Neural cell (in vitro differentiated cells): ENCODE results near the gene TM7SF2.

Source experiments
- EP300 ChIP-seq: fragments of 450-650 bp; conservative IDR thresholded peaks from 2 replicates; pipeline ENCODE4 v1.6.1; 2014; ENCODE audit warnings: antibody characterized with exemption, mild to moderate bottlenecking, moderate library complexity; ENCODE audit not compliant: poor library complexity, severe bottlenecking
- EZH2 ChIP-seq: fragments of 200-600, 300-800 bp; shearing (Covaris generic), sonication (generic); IDR thresholded peaks from 2 replicates; pipeline ENCODE4 v1.6.1; 2014; ENCODE audit warnings: antibody characterized with exemption, low read length, borderline replicate concordance, mild to moderate bottlenecking; ENCODE audit not compliant: insufficient read depth, poor library complexity, severe bottlenecking
- MXI1 ChIP-seq: fragments of 450-650 bp; conservative IDR thresholded peaks from 2 replicates; pipeline ENCODE4 v1.6.1; 2014; ENCODE audit warnings: antibody characterized with exemption, mild to moderate bottlenecking; ENCODE audit not compliant: poor library complexity, severe bottlenecking
- POLR2AphosphoS5 ChIP-seq: IDR thresholded peaks from 2 replicates; pipeline ENCODE4 v1.6.1; 2012
- RAD21 ChIP-seq: fragments of 450-650 bp; conservative IDR thresholded peaks from 2 replicates; pipeline ENCODE4 v1.6.1; 2014; ENCODE audit warnings: antibody characterized with exemption, mild to moderate bottlenecking, moderate library complexity
- TAF1 ChIP-seq: IDR thresholded peaks from 2 replicates; pipeline ENCODE4 v1.6.1; 2012; ENCODE audit warnings: low read depth
- TF ChIP-seq, protein P1 (sequence below): fragments of 450-650 bp; IDR thresholded peaks from 2 replicates; pipeline ENCODE4 v1.5.1; 2014; ENCODE audit warnings: antibody characterized with exemption, mild to moderate bottlenecking, moderate library complexity; ENCODE audit not compliant: poor library complexity, severe bottlenecking

GRCh38 chr11:65116370-65117205 is 4.9 kb downstream of the TM7SF2 start:
- TF ChIP-seq, protein P1, sequence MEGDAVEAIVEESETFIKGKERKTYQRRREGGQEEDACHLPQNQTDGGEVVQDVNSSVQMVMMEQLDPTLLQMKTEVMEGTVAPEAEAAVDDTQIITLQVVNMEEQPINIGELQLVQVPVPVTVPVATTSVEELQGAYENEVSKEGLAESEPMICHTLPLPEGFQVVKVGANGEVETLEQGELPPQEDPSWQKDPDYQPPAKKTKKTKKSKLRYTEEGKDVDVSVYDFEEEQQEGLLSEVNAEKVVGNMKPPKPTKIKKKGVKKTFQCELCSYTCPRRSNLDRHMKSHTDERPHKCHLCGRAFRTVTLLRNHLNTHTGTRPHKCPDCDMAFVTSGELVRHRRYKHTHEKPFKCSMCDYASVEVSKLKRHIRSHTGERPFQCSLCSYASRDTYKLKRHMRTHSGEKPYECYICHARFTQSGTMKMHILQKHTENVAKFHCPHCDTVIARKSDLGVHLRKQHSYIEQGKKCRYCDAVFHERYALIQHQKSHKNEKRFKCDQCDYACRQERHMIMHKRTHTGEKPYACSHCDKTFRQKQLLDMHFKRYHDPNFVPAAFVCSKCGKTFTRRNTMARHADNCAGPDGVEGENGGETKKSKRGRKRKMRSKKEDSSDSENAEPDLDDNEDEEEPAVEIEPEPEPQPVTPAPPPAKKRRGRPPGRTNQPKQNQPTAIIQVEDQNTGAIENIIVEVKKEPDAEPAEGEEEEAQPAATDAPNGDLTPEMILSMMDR: no peak
- TF ChIP-seq EZH2 (no peak), TAF1 (no peak), RAD21 (no peak), POLR2AphosphoS5 (no peak), EP300 (no peak), MXI1 (no peak)
